Gastroesophageal sphincter (tissue), 2 donors: ENCODE results near the gene FBXO47.

Experiments
- POLR2A ChIP-seq, 2 donors: fragments of 450-650 bp; IDR thresholded peaks; one replicate each; pipeline ENCODE4 v1.6.1; 2017; ENCODE audit warnings: antibody characterized with exemption in 2 of 2, mild to moderate bottlenecking in 2 of 2, moderate library complexity in 1 of 2
- POLR2AphosphoS5 ChIP-seq: sonication (generic); formaldehyde crosslinking; IDR thresholded peaks from one replicate; pipeline ENCODE4 v1.6.1; 2017; ENCODE audit warnings: antibody characterized with exemption

DNA sequence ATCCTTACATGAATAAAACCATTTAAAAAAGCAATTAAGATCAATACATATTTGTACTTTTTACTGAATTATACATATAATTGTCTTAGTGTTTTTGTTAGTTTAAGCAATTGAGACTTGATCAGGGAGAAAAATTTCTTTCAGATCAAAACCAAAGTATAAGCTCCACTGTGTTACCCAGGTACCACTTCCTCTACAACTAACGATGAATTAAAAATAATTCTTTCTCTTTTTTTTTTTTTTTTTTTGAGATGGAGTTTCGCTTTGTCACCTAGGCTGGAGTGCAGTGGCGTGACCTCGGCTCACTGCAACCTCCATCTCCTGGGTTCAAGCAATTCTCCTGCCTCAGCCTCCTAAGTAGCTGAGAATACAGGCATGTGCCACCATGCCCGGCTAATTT is 6.8 kb downstream of the FBXO47 start:
- TF ChIP-seq POLR2A (IDR thresholded peaks at IDR 0.05), result no peak
- no peak for TF ChIP-seq POLR2AphosphoS5
